LHCN-M2 (cell line): Measurements from ENCODE around the gene MRPL43. TPM values are rescaled to one million over a fixed set of nuclear protein-coding genes. Genes with fewer than 3 reads are reported as not detected.
A peak's percentile ranks its signal among the peaks of the same experiment; 100 is the strongest.

Experiments
- DNase-seq: peaks from one replicate; pipeline ENCODE4 v3.0.0-alpha.2; 2012; ENCODE audit warnings: low read depth
- total RNA-seq: library from RNA; depleted of rRNA; stranded (reverse); fragments of >200 nt; gene quantifications from 2 replicates; pipeline ENCODE4 v1.2.3, GENCODE V29; 2014

MRPL43 gene
- total RNA-seq, 1 experiment from 2014 or later: 83.7 TPM

GRCh38 chr10:101020427-101021075, 33.3 kb upstream of the MRPL43 start:
- DNase-seq: no peak

- no peak for DNase-seq
These were observed 32.1 kb upstream of the MRPL43 start for GRCh38 chr10:101019440-101019703.

GRCh38 chr10:101018600-101019439, 31.5 kb upstream of the MRPL43 start:
- DNase-seq: peak; percentile 86

GRCh38 chr10:101018118-101018599, 30.9 kb upstream of the MRPL43 start:
- no peak for DNase-seq

GRCh38 chr10:101016814-101017213, 29.5 kb upstream of the MRPL43 start:
- DNase-seq: no peak

GRCh38 chr10:101015582-101015973, 28.3 kb upstream of the MRPL43 start:
- DNase-seq: no peak

GRCh38 chr10:101014966-101015581, 27.8 kb upstream of the MRPL43 start:
- peak; percentile 99 for DNase-seq

GRCh38 chr10:101014230-101014884, 27.1 kb upstream of the MRPL43 start:
- peak; percentile 66 for DNase-seq

- no peak for DNase-seq
These were observed 26.1 kb upstream of the MRPL43 start for GRCh38 chr10:101013365-101013825.

GRCh38 chr10:101012525-101013364, 25.4 kb upstream of the MRPL43 start:
- DNase-seq: peak; percentile 97

- DNase-seq: no peak
These were observed 24.5 kb upstream of the MRPL43 start for GRCh38 chr10:101011517-101012423.

GRCh38 chr10:101010329-101010728, 23.0 kb upstream of the MRPL43 start:
- DNase-seq: no peak

- no peak for DNase-seq
These were observed 21.6 kb upstream of the MRPL43 start for GRCh38 chr10:101008823-101009423.

GRCh38 chr10:101007915-101008822, 20.9 kb upstream of the MRPL43 start:
- peak; percentile 61 for DNase-seq

GRCh38 chr10:101007099-101007711, 19.9 kb upstream of the MRPL43 start:
- peak; percentile 60 for DNase-seq

- DNase-seq: peak; percentile 21
These were observed 19.3 kb upstream of the MRPL43 start for GRCh38 chr10:101006593-101007098.

- DNase-seq: no peak
These were observed 18.7 kb upstream of the MRPL43 start for GRCh38 chr10:101005869-101006567.
